Endothelial cell of umbilical vein (primary cell): Measurements from ENCODE around the gene NR1H3. TPM values are rescaled to one million over a fixed set of nuclear protein-coding genes. Genes with fewer than 3 reads are reported as not detected.
A peak's percentile ranks its signal among the peaks of the same experiment; 100 is the strongest.

ENCODE experiments used
- BruUV-seq: library from RNA; stranded (reverse); fragments of 400-500 nt; replicated peaks from 2 replicates; lab custom pipeline; 2021; lab: Mats Ljungman, UMichigan
- CTCF ChIA-PET: fragments of 300-600, 350-600 bp; sonication (Branson Sonifier 250); formaldehyde crosslinking; loops from one replicate; lab custom pipeline; 2021; ENCODE audit warnings: antibody characterized with exemption, inconsistent platforms; lab: Charles Lee
- POLR2A ChIA-PET: fragments of 300-600, 350-600 bp; sonication (Branson Sonifier 250); formaldehyde crosslinking; loops from one replicate; lab custom pipeline; 2021; ENCODE audit warnings: antibody characterized with exemption, inconsistent platforms; lab: Charles Lee
- DNase-seq: peaks from one replicate; pipeline ENCODE4 v3.0.0-alpha.2; 2011; ENCODE audit warnings: low read depth, low spot score
- FAIRE-seq: peaks from 2 replicates; lab custom pipeline; 2011; peaks lifted over from hg19 to GRCh38; lab: Jason Lieb, UNC
- H2AFZ ChIP-seq: 2 replicates; pipeline ENCODE4 v1.6.0; 2012; ENCODE audit warnings: low read depth, low read length, control low read depth, inconsistent platforms
- H3K27ac ChIP-seq: 2 replicates; pipeline ENCODE4 v1.5.1; 2011; ENCODE audit warnings: low read depth, mild to moderate bottlenecking, control low read depth, low read length, moderate library complexity; ENCODE audit not compliant: insufficient read depth
- H3K27me3 ChIP-seq, 2 experiments: 2 replicates each; pipeline versions ENCODE4 v1.6.0 to v1.6.1; 2011; ENCODE audit warnings: low read length in 2 of 2, mixed read lengths in 1 of 2; ENCODE audit not compliant: control insufficient read depth in 2 of 2, insufficient read depth in 2 of 2
- H3K36me3 ChIP-seq, 2 experiments: 2 replicates in 1 of 2; 3 replicates in 1 of 2; pipeline ENCODE4 v1.5.1; 2011; ENCODE audit warnings: low read length in 2 of 2, mild to moderate bottlenecking in 1 of 2, moderate library complexity in 1 of 2; ENCODE audit not compliant: control insufficient read depth in 2 of 2, insufficient read depth in 2 of 2; ENCODE audit errors: extremely low read depth in 1 of 2
- H3K4me1 ChIP-seq: 3 replicates; pipeline ENCODE4 v1.5.1; 2011; ENCODE audit warnings: mild to moderate bottlenecking, low read length; ENCODE audit not compliant: control insufficient read depth, insufficient read depth; ENCODE audit errors: extremely low read depth
- H3K4me2 ChIP-seq: 2 replicates; pipeline ENCODE4 v1.6.1; 2011; ENCODE audit warnings: low read length, control low read depth, mixed read lengths; ENCODE audit not compliant: insufficient read depth
- H3K4me3 ChIP-seq, 3 experiments: fragments of 200-600 bp in 1 of 3; sonication (generic), shearing (Covaris generic) in 1 of 3; replicated peaks in 1 of 3; 2 replicates each; pipeline ENCODE4 v1.5.1; 2011 to 2016; ENCODE audit warnings: control low read depth in 3 of 3, low read length in 3 of 3, mild to moderate bottlenecking in 2 of 3, inconsistent platforms in 1 of 3, low read depth in 1 of 3, moderate library complexity in 1 of 3; ENCODE audit not compliant: insufficient read depth in 1 of 3
- H3K79me2 ChIP-seq: 2 replicates; pipeline ENCODE4 v1.6.0; 2012; ENCODE audit warnings: low read length, inconsistent platforms; ENCODE audit not compliant: control insufficient read depth, insufficient read depth
- H3K9ac ChIP-seq: replicated peaks from 2 replicates; pipeline ENCODE3; 2011; ENCODE audit warnings: low read length, control low read depth; ENCODE audit not compliant: insufficient read depth; ENCODE audit errors: extremely low read depth
- H3K9me1 ChIP-seq: replicated peaks from 3 replicates; pipeline ENCODE4 v1.6.0; 2011; ENCODE audit warnings: mild to moderate bottlenecking, low read length; ENCODE audit not compliant: control insufficient read depth, insufficient read depth; ENCODE audit errors: extremely low read depth
- H3K9me3 ChIP-seq: replicated peaks from 2 replicates; pipeline ENCODE4 v1.5.1; 2012; ENCODE audit warnings: low read length, inconsistent platforms; ENCODE audit not compliant: control insufficient read depth, insufficient read depth
- H4K20me1 ChIP-seq: replicated peaks from 2 replicates; pipeline ENCODE3; 2011; ENCODE audit warnings: mild to moderate bottlenecking, low read length; ENCODE audit not compliant: control insufficient read depth, insufficient read depth; ENCODE audit errors: extremely low read depth
- CTCF ChIP-seq, 2 donors: IDR thresholded peaks; 1 replicate in 1 of 2; 2 replicates in 1 of 2; pipeline ENCODE4 v1.5.1; 2011; ENCODE audit warnings: low read length in 2 of 2, mild to moderate bottlenecking in 2 of 2, moderate library complexity in 2 of 2, control low read depth in 1 of 2, inconsistent platforms in 1 of 2, low read depth in 1 of 2; ENCODE audit not compliant: insufficient read depth in 1 of 2; ENCODE audit errors: extremely low read depth in 1 of 2
- EZH2 ChIP-seq: IDR thresholded peaks from 2 replicates; pipeline ENCODE4 v1.6.1; 2012; ENCODE audit warnings: borderline replicate concordance, low read depth, mild to moderate bottlenecking, moderate library complexity, low read length, inconsistent platforms; ENCODE audit not compliant: severe bottlenecking
- FOS ChIP-seq: IDR thresholded peaks from 2 replicates; pipeline ENCODE4 v1.6.1; 2011; ENCODE audit warnings: mild to moderate bottlenecking, low read length, moderate library complexity, borderline replicate concordance; ENCODE audit not compliant: insufficient read depth
- GATA2 ChIP-seq: IDR thresholded peaks from 2 replicates; pipeline ENCODE4 v1.7.0; 2011; ENCODE audit warnings: low read depth, mild to moderate bottlenecking, moderate library complexity, mixed read lengths, low read length; ENCODE audit not compliant: insufficient read length, insufficient read depth
- JUN ChIP-seq: IDR thresholded peaks from 2 replicates; pipeline ENCODE4 v1.6.1; 2011; ENCODE audit warnings: borderline replicate concordance, low read depth; ENCODE audit not compliant: insufficient read length, insufficient read depth
- MAX ChIP-seq: IDR thresholded peaks from 2 replicates; pipeline ENCODE4 v1.6.1; 2011; ENCODE audit not compliant: insufficient read depth, insufficient read length
- MYC ChIP-seq: IDR thresholded peaks from one replicate; pipeline ENCODE4 v1.6.1; 2011; ENCODE audit warnings: mild to moderate bottlenecking, low read depth, low read length
- POLR2A ChIP-seq: IDR thresholded peaks from 2 replicates; pipeline ENCODE4 v1.6.1; 2012; ENCODE audit warnings: low read depth, mild to moderate bottlenecking, control low read depth, low read length
- POLR2AphosphoS5 ChIP-seq: IDR thresholded peaks from 2 replicates; pipeline ENCODE4 v1.6.1; 2012; ENCODE audit warnings: low read depth, mild to moderate bottlenecking, control low read depth, low read length, moderate library complexity; ENCODE audit not compliant: insufficient read depth
- dilution Hi-C: fragments of 300-500 bp; cut with MboI; formaldehyde crosslinking; loops from one replicate; pipeline ENCODE4 v1.15.0; 2019; ENCODE audit warnings: low sequenced_read_pairs; ENCODE audit not compliant: extremely low pct_ligation_motif_present
- intact Hi-C: fragments of 100-400 bp; cut with micrococcal nuclease; formaldehyde crosslinking; loops from one replicate; pipeline ENCODE4 v1.10.0; 2022
- polyA plus RNA-seq, 4 experiments: library from polyadenylated mRNA; depleted of rRNA in 3 of 4; stranded (reverse) in 3 of 4; unstranded in 1 of 4; fragments of >200 nt; gene quantifications; 2 replicates each; pipeline versions ENCODE4 v1.2.1 to v1.2.3, GENCODE V29; 2011 to 2012; ENCODE audit warnings: missing spikeins in 1 of 4
- total RNA-seq: library from RNA; stranded (reverse); gene quantifications from 2 replicates; pipeline ENCODE4 v1.2.3, GENCODE V29; 2021

The NR1H3 gene
- total and polyA plus RNA-seq, 2 donors (not counting 3 experiments of a cell fraction or from before 2014, with no cell fraction given) = 9.8 to 16.3 TPM

GRCh38 chr11:47236482-47236881, 21.3 kb upstream of the NR1H3 start:
- ChIA-PET POLR2A (interaction anchor here (0.9 kb wide), 1 partner anchor 12 kb away, joined by 3 read pairs; the partner anchor contains the start of gene ACP2), CTCF (interaction anchor here (1.3 to 5.8 kb wide), 4 partner anchors 11 to 119 kb away, joined by 3 to 63 read pairs (median 16); partner anchors contain the start of gene NR1H3)
- no peak overlapping the region for H2AFZ ChIP-seq
- peak overlapping the region; percentile 13 for H3K4me2 ChIP-seq
- FAIRE-seq (no peak), DNase-seq (peak; percentile 43)
- BruUV-seq = TSS peak; percentile 4
- peaks cover 15% of the 10 kb centered on the region for H3K4me1 ChIP-seq
- H3K9ac ChIP-seq = no peak overlapping the region
- no peaks in the 10 kb centered on the region for H3K9me1 ChIP-seq
- peaks cover 18 to 28% of the 10 kb centered on the region in 2 experiments for H3K36me3 ChIP-seq
- no peaks in the 10 kb centered on the region for H3K79me2 ChIP-seq
- TF ChIP-seq GATA2 (no peak), POLR2AphosphoS5 (peak; percentile 20)
- no peaks in the 10 kb centered on the region for H3K27me3 ChIP-seq
- intact Hi-C loops (no loop called here), dilution Hi-C loops (no loop called here)
- no peak overlapping the region for H3K4me3 ChIP-seq
- no peak overlapping the region for H3K27ac ChIP-seq
- no peaks in the 10 kb centered on the region for H3K9me3 ChIP-seq
- H4K20me1 ChIP-seq = no peaks in the 10 kb centered on the region

GRCh38 chr11:47239852-47240251, 17.9 kb upstream of the NR1H3 start:
- TF ChIP-seq EZH2 (no peak), GATA2 (no peak), JUN (no peak), POLR2AphosphoS5 (no peak), MYC (no peak), FOS (no peak), POLR2A (no peak), MAX (no peak), CTCF (IDR thresholded peaks at IDR 0.05; ENCODE audit: extremely low read depth in 1 of 2, insufficient read depth in 1 of 2, low read depth in 1 of 2, low read length in 2 of 2) (no peak)
- ChIA-PET POLR2A (interaction anchor here (1.0 kb wide), 1 partner anchor 17 kb away, joined by 4 read pairs; no protein-coding TSS in a partner anchor), CTCF (interaction anchor here (1.2 to 2.0 kb wide), 2 partner anchors 9 to 53 kb away, joined by 3 to 7 read pairs; partner anchors contain the start of gene ACP2)
- dilution Hi-C loops (no loop called here), intact Hi-C loops (no loop called here)
- no peak overlapping the region for H3K27ac ChIP-seq
- no peak overlapping the region for H3K9ac ChIP-seq
- FAIRE-seq (no peak), DNase-seq (no peak)
- H3K4me1 ChIP-seq = peaks cover 15% of the 10 kb centered on the region
- no peaks in the 10 kb centered on the region for H4K20me1 ChIP-seq
- no peaks in the 10 kb centered on the region for H3K27me3 ChIP-seq
- H3K4me2 ChIP-seq = no peak overlapping the region
- H3K4me3 ChIP-seq = no peak overlapping the region
- no TSS peak for BruUV-seq
- no peaks in the 10 kb centered on the region for H3K9me3 ChIP-seq
- no peaks in the 10 kb centered on the region for H3K9me1 ChIP-seq
- no peak overlapping the region for H2AFZ ChIP-seq
- H3K79me2 ChIP-seq = no peaks in the 10 kb centered on the region
- H3K36me3 ChIP-seq = peaks cover 15 to 44% of the 10 kb centered on the region in 2 experiments
